Left renal pelvis (tissue), 4 donors: ENCODE results near the gene TFAP2C. TPM values are rescaled to one million over a fixed set of nuclear protein-coding genes. Genes with fewer than 3 reads are reported as not detected.
"Not testable (repeated sequence)": the region's sequence is repeated elsewhere in the genome, so short reads cannot be mapped to it uniquely, and the experiment has no call there.

Experiments used
- DNase-seq, 4 donors: peaks; one replicate each; pipeline ENCODE4 v3.0.0-alpha.2; 2013; ENCODE audit warnings: low read depth in 4 of 4, low spot score in 3 of 4
- polyA plus RNA-seq, 4 donors: library from polyadenylated mRNA; unstranded; fragments of 120-200 nt; gene quantifications; one replicate each; pipeline ENCODE4 v1.2.1, GENCODE V29; 2013; ENCODE audit not compliant: insufficient read length in 4 of 4

TFAP2C gene
- polyA plus RNA-seq, 4 donors, result 0.12 to 1.8 (median 1.2) TPM

DNA sequence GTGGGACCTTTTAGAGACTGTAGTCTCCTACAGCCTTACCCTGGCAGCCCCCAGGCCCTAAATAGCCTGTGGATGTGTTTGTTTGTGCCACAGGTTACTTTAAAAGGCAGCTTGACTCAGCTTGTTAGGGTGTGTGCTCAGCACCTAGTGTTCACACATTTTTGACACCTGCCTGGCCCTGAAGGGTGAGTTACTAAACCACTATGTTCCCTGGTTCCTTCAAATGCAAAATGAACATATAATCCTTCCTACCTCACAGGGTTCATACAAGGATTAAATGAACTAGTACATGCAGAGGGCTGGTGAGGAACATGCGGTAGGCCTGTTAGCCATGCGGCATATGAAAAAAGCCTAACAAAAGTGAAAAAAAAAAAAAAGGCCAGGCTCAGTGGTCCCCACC, 14.9 kb upstream of the TFAP2C start:
- no peak for DNase-seq

DNA sequence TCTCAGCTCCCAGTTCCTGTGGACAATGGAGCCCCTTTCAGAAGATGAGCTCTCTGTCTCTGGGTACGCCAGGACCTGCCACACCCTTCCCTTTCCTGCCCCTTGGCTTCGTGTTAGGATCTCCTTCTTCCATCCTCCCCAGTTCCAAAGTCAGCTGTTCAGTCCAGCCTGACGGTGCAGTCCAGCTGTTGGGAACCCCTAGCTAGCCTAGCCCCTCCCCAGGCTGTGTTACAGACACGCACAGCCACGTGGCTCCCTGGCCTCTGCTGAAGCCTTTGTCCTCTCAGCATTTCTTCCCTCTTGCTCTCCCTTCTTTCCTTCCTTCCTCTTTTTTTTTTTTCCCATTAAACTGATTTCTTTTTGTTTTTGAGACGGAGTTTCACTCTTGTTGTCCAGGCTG, 12.4 kb upstream of the TFAP2C start:
- DNase-seq, result no peak

DNA sequence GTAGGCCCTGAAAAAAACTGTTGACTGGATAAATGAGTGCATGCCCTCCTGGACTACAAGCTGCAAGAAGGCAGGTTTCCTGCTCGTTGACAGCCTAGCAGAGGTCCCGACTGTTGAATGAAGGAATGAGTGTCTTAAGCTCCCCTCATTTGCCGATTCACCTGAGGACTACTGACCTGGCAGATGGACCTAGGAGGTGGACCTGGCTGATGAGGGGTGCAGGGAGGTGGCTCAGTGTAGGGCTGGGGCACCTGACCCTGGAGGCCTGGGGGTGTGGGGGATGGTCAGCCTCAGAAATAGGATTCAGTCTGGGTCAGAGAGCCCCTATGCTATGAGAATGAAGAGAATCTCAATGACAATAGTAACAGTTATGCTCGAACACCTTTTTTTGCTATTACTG, 11.6 kb upstream of the TFAP2C start:
- DNase-seq, result no peak

DNA sequence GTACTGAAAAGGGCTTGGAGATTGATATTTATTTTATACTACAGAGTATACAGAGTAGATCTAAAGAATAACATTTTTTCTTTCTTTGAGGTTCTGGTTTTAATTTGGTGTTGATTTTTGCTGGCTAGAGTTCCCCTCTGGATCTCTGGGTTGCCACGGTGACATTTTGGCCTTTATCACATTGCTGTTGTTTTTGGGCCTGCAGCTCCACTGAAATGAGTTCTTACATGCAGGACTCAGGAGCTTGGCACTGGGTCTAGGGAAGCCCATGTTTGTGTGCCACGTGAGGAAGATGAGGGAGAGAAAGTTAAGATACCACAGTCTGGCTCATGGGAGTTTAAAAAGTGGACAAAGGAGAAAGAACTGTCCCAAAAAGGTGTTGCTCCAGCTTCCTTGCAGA, 7.4 kb upstream of the TFAP2C start:
- DNase-seq, result no peak

- not testable (repeated sequence) for DNase-seq
Measured at GRCh38 chr20:56623930-56624329, 5.2 kb upstream of the TFAP2C start.

DNA sequence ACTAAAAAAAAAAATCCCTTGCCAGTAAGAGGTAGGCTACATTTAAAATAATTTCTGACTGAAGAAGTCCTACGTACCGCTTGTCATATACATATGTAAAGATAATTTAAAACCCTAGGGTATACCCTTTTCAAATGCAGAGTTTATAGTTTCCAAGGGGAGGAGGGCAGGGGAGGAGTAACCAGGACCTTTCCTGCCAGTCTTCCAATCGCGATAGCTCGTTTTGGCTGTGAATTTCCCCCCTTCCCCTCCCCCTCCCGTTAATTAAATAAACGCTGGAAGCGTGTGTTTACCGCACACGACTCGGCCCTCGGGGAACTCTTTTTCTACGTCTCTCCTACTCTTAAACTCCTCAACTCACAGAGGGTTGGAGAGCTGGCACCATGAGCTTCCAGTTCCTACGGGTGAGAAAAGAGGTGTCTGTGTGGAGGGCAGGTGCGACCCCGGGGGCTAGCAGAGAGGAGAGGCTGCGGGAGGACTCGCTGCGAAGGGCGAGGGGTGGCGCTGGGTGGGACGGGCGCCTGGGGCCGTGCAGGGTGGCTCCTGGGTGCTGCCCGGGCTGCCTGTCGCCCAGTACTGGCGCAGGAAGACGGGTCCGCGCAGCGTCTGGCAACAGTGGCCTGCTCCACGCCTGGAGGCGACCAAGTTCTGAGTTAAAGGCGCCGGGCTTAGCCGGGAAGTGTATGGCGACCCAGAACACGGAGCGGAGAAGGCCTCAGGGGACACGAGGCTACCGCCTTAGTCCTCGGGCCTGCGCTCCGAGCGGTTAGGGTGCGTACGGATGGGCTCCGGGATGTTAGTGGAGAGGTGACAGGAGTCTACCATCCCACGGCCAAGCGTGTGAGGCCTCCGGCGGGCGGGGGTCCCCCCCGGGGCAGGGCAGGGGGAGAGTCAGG, 4.1 kb upstream of the TFAP2C start:
- DNase-seq, result no peak

DNA sequence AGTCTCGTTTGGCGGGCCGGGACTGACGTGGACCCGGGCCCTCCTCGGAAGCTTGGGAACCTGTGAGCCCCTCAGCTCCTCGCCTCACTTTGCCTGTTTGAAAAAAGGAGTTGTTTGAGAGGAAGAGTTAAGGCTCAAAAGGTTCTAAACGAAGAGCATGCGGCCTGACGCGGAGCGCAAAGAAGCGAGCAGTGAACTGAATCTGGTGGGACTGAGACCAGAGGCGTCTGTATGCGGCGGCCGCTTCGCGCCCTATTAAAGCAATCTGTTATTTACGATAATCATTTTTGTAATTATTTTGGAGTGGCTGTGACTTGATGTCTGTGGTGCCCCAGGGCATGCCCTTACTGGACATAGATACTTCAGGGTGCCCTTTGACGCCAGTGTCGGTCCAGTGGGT, 3.3 kb upstream of the TFAP2C start:
- no peak for DNase-seq

GRCh38 chr20:56626367-56627121, 2.6 kb upstream of the TFAP2C start:
- DNase-seq, result no peak

DNA sequence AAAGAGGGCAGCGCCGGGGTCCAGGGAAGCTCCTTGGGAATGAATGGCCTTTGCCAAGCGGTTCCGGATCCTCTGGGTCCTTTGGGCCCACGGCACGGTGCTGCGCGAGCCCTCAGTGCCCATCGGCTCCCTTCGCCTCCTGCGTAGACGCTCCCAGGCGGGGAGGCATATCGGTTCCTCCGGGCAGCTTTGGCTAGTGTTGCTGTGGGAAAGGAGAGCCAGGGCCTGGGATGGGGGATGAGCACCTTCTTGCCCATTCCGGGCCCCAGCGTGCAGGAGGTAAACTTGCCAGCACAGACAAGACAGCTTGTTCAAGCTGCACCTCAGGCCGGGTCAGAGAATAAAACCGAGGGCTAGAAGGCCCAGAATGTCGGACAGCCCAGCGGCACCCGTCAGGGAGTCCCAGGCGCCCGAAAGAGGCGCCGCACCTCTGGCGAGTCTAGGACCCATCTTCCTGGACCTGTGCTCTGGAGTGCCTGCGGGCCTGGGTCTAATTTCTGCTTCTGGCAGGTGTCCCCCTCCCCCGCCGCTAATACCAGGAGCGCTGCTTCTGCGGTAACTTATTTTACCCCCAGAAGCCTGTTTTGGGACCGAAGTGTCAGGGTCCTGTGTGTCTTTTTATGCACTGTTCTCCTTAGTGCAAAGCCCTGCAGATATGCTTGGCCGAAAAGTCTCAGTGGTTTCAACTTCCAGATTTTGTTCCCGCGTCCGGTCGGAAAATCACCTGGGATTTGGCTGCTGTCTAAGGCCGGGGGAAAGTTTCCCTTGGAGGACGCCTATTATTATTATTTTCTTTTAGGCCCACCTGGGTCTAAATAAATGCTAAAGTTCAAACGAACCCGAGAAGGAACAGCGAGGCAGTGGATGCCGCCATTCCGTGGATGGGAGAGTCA, 1.7 kb upstream of the TFAP2C start:
- DNase-seq, result no peak

DNA sequence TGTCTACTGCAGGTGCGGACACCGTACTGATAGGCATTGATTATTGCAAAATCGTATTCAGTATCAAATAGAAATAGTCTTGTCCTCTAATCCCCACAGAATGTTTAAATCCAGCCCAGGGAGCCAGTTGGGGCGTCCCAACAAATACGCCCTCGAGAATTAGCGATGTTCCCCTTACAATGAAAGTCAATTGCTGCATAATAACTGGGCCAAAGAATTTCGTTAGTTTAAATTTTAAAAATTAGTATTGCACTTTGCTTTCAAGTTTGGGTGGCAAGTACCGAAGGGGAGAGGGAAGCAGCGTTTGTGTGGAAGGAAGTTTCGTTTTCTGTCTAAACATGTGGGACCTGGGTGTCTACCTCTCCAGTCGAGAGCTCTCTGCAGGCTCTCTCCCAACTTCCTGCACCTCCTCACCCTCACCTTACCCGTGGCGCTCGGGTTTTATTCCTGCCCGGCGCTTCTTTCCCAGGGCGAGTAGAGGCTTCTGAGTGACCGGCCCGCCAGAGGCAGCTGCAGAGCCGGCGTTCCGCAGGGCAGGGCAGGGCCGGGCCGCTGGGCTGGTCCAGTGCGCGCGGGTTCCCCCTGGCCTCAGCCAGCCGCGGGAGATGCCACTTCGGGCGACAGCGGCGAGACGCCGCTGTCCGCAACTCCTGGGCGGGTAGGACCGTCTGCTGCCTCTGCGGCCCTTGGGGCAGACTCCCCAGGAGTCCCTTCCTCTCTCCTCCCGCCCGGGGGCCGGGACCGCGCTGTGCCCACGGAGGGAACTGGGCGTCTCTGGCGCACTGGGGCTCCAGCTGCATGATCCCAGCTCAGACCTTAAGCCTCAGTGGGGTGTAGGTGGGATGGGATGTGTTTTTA, 862 bp upstream of the TFAP2C start:
- DNase-seq, result no peak

GRCh38 chr20:56629464-56630085, 469 bp downstream of the TFAP2C start:
- DNase-seq, result no peak

DNA sequence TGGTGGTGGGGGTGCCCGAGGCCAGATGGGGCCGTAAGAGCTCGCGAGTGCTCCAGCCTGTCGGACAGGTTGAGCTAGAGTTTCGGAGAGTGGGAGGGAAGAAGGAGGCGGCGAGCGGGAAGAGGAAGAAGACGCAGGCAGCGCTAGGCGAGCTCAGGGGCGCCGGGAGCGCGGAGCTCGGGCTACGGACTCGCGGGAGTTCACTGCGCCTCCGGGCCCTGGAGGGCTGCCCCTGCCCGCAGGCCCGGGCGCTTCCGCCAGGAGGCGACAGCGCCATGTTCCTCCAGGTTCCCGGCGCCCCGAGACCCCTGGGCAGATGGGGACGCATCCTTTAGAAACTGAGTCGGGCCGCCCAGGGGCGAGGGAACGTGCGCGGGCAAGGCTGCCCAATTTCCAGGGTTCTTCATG, 984 bp downstream of the TFAP2C start:
- DNase-seq, result no peak

DNA sequence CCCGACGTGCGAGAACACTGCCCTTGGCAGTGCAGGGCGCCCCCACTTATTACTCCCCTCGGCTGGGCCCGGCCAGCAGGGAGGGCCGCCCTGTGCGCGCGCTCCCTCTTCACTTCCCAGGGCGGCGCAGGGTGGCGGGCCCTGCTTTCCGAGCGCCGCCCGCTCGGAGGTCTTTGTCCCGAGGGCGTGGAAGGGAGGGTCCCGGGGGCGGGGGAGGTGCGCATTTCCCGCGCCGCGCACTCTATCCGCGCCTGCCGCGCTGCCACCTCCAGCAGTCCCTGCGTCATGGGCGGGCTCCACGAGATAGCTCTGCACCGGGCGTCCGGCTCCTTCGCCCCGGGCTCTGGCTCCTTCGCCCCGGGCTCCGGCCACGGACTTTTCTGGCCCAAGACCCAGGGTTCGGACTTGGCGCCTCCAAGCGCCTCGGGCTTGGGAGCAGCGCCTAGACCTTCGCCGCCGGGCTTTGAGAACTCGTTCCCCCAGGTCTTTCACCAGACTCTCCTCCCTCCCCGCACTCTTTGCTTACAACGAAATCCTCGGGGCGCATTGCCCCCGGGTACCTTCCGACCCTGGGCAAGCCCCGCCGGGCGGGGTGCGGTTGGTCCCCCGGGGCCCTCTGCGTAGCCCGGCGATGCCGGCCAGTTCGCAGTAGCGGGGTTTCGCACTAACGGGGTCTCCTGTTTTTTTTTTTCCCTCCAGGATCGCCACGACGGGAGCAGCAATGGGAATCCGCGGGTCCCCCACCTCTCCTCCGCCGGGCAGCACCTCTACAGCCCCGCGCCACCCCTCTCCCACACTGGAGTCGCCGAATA, 1.6 kb downstream of the TFAP2C start:
- no peak for DNase-seq

- DNase-seq, result no peak
Measured at GRCh38 chr20:56631318-56631989, 2.3 kb downstream of the TFAP2C start.

DNA sequence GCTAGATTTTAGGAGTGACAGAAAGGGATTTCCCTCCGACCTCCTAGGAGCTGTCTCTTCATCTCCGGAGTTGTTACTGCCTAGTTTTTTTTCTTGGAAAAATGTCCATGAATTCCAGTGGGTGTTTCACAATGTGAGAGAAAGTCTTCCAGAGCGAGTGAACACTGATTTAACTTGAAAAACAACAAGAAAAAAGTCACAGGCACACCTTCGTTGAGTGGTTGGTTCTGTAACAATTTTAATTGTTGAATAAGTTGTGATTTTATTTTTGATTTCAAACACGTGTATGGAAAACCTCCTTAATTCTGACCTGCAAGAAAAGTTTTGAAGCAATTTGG, 2.9 kb downstream of the TFAP2C start:
- no peak for DNase-seq

DNA sequence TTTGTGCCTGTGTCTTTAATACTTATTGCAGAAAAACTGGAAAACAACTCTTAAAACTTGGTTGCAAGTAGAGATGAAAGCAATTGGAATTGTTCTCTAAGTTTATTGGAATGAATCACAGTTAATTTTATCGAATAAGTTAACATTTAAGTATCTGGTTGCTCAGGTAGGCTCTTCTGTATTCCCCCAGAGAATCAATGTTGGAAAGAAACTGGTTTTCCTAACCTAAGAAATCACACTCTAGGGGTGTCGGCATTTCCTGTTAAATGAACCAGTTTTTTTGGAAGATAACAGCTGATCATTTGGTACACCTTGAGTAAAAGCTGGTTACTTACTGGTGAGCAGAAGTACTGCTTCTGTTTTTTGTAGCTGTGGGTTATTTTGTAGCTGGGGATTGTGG, 5.2 kb downstream of the TFAP2C start:
- DNase-seq, result no peak

- no peak for DNase-seq
Measured at GRCh38 chr20:56634735-56635385, 5.8 kb downstream of the TFAP2C start.

DNA sequence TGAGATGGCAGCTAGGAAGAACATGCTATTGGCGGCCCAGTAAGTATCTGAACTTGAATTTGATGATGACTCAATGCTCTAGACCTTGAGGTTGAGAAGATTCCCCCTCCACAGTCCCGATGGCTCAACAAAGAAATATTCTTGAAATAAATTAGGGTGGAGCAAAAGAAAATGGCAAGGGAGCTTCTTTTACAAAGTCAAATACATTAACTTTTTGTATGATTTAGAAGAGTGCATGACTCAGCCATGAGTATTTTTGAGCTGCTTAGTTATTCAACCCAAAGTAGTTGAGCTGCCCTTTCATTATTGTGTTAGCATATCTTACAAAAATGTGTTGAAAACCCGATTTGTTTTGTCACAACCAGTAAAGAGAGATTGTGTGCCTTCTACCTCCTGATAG, 7.6 kb downstream of the TFAP2C start:
- DNase-seq, result no peak
